Lower leg skin (tissue), 3 donors: Measurements from ENCODE around the gene CEP131.

Experiments
- POLR2A ChIP-seq, 2 donors: fragments of 450-650 bp; IDR thresholded peaks; one replicate each; pipeline ENCODE4 v1.6.1; 2016 to 2017; ENCODE audit warnings: antibody characterized with exemption in 2 of 2, mild to moderate bottlenecking in 1 of 2, moderate library complexity in 1 of 2
- TF ChIP-seq, protein P1 (sequence below), 3 donors: fragments of 450-650 bp; IDR thresholded peaks; one replicate each; pipeline ENCODE4 v1.5.1; 2016; ENCODE audit warnings: antibody characterized with exemption in 3 of 3, mild to moderate bottlenecking in 3 of 3, moderate library complexity in 2 of 3

DNA sequence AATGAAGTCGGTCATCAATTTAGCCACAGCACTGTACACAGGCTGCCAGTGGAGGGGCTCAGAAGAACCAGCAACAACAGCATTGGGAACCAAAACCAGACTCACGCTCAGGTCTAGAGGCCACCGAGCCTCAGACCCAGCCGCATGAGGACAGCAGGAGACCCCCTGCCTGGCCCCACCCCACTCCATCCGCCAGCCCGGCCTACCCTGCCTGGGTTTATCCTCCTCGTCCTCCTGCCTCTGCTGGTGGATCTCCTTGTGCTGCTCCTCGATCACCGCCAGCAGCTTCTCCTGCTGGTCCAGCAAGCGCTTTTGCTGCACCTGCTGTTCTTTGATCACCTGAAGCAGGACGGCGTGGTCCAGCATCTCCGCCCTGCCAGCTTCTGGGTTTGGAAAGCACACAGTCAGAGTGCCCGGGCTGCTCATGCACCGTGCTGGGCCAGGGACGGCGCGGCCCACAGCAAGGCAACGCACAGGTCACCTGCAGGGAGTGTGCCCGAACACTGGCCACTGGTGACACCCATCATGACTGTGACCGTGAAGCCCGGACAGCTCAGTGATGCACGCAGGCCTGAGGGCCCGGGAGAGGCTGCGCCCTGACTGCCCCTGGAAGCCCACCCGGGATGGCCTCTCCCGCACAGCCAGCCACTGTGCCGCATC lies 24.0 kb upstream of the CEP131 start:
- TF ChIP-seq, protein P1, sequence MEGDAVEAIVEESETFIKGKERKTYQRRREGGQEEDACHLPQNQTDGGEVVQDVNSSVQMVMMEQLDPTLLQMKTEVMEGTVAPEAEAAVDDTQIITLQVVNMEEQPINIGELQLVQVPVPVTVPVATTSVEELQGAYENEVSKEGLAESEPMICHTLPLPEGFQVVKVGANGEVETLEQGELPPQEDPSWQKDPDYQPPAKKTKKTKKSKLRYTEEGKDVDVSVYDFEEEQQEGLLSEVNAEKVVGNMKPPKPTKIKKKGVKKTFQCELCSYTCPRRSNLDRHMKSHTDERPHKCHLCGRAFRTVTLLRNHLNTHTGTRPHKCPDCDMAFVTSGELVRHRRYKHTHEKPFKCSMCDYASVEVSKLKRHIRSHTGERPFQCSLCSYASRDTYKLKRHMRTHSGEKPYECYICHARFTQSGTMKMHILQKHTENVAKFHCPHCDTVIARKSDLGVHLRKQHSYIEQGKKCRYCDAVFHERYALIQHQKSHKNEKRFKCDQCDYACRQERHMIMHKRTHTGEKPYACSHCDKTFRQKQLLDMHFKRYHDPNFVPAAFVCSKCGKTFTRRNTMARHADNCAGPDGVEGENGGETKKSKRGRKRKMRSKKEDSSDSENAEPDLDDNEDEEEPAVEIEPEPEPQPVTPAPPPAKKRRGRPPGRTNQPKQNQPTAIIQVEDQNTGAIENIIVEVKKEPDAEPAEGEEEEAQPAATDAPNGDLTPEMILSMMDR (IDR thresholded peaks at IDR 0.05): no peak
- no peak for TF ChIP-seq POLR2A (IDR thresholded peaks at IDR 0.05)
